Central memory CD8-positive, alpha-beta T cell (primary cell): ENCODE results near the gene PRKCE.

Experiments
- ATAC-seq: fragments of 150-1000 bp; cut with Tn5 transposase; replicated peaks from 2 replicates; pipeline ENCODE4 v1.10.0; 2022; ENCODE audit warnings: mild to moderate bottlenecking, moderate FRiP score, moderate number of reproducible peaks; ENCODE audit not compliant: poor library complexity, severe bottlenecking; ENCODE audit errors: extremely low read depth
- DNase-seq, 2 donors: peaks; one replicate each; pipeline ENCODE4 v3.0.0; 2021; ENCODE audit warnings: low spot score in 2 of 2
- H3K27ac Mint-ChIP-seq: one replicate; pipeline ENCODE4 v1.8.0; 2022; ENCODE audit warnings: low read depth, mild to moderate bottlenecking, moderate library complexity, mixed read lengths
- H3K27me3 Mint-ChIP-seq: one replicate; pipeline ENCODE4 v1.8.0; 2022; ENCODE audit warnings: mixed read lengths
- H3K36me3 Mint-ChIP-seq: one replicate; pipeline ENCODE4 v1.8.0; 2022; ENCODE audit warnings: mild to moderate bottlenecking, moderate library complexity, mixed read lengths; ENCODE audit not compliant: insufficient read depth
- H3K4me1 Mint-ChIP-seq: one replicate; pipeline ENCODE4 v1.8.0; 2022; ENCODE audit warnings: mixed read lengths
- H3K4me3 Mint-ChIP-seq: one replicate; pipeline ENCODE4 v1.8.0; 2022; ENCODE audit warnings: mild to moderate bottlenecking, moderate library complexity, mixed read lengths
- H3K9me3 Mint-ChIP-seq: one replicate; pipeline ENCODE4 v1.8.0; 2022; ENCODE audit warnings: mixed read lengths

The PRKCE gene

DNA sequence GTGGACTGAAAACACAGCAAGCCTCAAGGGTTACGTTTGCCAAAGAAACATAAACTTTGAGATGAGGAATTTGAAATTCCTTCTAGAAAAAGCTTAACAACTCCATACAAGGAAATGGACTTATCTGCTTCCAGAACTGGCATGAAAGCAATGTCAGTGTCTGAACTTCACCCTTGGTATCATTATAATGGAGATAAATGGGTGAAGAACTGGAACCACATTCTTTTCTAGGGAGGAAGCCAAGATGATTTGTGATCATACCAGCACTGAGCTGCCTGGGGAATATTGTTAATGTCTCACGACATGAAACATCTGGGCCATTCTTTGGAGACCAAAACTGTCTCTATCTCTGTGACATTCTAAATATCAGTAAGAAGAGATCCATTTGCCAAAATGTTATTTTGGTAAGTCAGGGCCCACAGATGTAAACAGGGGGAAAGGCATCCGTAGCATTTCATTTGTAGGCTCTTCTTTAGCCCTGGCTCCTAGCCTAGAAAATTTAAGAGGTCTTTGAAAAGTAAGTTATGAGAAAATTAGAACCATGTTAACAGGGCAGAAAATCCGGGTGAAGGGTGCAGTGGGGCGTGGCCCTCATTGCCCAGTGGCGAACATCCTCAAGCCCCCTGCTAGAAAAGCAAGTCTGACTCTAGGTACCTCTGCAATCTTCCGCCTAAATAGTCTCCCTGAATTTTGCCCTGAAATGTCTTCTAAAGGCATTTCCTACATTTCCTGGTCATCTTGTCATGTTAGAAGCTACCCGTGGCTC, 350.4 kb downstream of the PRKCE start:
- H3K4me3 Mint-ChIP-seq, result no peak overlapping the region
- H3K4me1 Mint-ChIP-seq, result no peaks in the 10 kb centered on the region
- ATAC-seq (no peak), DNase-seq (peak in 1 of 2 donors; percentile 4)
- no peaks in the 10 kb centered on the region for H3K9me3 Mint-ChIP-seq
- no peak overlapping the region for H3K27ac Mint-ChIP-seq
- peaks cover 14% of the 10 kb centered on the region for H3K36me3 Mint-ChIP-seq
- no peaks in the 10 kb centered on the region for H3K27me3 Mint-ChIP-seq

DNA sequence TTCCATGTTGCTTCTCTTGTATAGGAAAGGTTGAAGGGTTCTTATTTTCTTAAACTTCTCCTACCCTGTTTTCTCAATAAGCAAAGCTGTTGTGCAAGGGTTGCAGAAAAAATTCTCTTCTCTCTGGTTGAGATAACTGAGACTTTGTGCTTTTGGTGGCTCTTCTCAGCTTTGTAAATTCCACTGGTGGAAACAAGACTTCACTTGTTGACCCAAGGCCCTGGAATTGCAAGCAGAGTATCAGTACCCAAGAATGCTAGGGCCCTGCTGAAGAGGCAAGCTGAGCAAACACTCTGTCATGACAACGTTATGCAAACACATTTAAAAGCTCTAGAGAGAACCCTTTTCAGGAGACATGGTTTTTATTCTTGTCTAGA, 351.0 kb downstream of the PRKCE start:
- no peak overlapping the region for H3K27ac Mint-ChIP-seq
- H3K4me1 Mint-ChIP-seq, result no peaks in the 10 kb centered on the region
- no peaks in the 10 kb centered on the region for H3K27me3 Mint-ChIP-seq
- no peaks in the 10 kb centered on the region for H3K9me3 Mint-ChIP-seq
- no peak overlapping the region for H3K4me3 Mint-ChIP-seq
- ATAC-seq, result no peak
- H3K36me3 Mint-ChIP-seq, result peaks cover 14% of the 10 kb centered on the region
- DNase-seq, result no peak

DNA sequence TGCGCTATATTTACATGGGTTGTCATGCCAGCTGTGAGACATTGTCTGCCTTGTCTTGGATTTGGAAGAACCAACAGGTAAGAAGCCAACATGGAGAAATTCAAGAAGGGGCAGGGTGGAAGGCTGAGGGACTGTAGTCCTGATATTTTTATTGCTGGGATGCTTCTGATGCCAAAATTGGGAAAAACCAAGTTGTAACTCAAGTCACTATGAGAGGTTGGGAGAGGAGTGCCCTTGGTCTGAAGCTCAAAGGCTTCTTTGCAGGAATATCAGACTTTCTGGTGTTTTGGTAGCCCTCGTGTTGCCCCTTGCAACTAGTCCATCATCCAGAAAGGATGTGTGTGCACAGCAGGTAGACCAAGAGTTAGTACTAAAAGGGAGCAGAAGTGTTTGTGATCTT, 351.5 kb downstream of the PRKCE start:
- Mint-ChIP-seq H3K27me3 (no peaks in the 10 kb centered on the region), H3K9me3 (no peaks in the 10 kb centered on the region), H3K4me1 (no peaks in the 10 kb centered on the region), H3K4me3 (no peak overlapping the region), H3K36me3 (peaks cover 14% of the 10 kb centered on the region), H3K27ac (no peak overlapping the region)
- no peak for ATAC-seq
- DNase-seq, result no peak

DNA sequence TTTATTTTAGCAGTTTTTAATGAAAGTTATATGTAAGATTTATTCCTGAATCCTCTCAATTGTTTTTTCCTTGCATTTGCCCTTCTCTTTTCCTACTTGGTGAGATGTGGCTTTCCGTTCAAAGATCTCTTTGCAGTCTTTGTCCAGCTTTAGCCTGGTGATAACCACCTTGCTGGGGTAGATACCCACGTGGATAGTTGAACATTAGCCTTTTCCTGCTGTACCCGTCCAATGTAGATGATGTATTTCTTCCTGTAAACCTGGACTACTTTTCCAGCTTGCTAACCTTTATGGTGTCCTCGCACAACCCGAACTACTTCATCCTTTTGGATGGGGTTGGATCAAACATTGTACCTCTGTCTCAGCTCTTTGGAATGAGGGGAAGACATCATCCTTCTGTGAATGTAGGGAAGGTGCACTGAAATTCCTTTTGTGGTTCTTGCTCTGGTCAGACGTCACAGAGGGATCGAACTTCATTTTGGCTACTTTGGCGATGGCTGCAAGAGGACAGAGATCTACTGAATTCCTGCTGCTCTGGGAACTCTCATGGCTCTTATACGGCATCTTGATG, 352.5 kb downstream of the PRKCE start:
- no peak for ATAC-seq
- H3K27me3 Mint-ChIP-seq, result no peaks in the 10 kb centered on the region
- H3K36me3 Mint-ChIP-seq, result peaks cover 14% of the 10 kb centered on the region
- H3K27ac Mint-ChIP-seq, result peak overlapping the region; percentile 81
- H3K9me3 Mint-ChIP-seq, result no peaks in the 10 kb centered on the region
- no peak overlapping the region for H3K4me3 Mint-ChIP-seq
- H3K4me1 Mint-ChIP-seq, result no peaks in the 10 kb centered on the region
- no peak for DNase-seq

DNA sequence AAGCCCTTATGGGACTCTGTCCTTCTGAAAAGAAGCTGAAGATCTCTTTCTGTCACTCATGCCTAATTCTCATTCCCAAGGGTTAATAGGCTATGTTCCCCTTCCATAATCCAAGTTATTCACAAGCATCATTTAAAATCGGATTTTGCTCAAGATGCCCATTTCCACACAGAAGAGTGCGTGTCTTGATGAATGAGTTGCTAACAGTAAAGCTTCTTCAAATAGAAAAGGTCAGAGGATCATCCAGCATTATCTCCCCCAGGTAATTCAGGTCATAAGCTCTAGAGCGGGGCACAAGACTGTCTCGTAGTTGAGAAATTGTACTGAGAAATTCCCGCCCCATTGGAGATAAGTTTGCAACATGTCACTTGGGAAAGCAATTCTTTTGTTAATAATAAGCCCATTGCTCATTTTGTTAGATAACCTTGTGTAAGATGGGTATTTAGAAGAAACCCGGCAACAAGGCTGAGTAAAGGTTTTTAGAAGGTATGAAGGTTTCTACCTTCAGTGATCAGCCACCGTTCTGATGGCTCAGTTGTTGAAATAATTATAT, 355.1 kb downstream of the PRKCE start:
- Mint-ChIP-seq H3K4me1 (no peaks in the 10 kb centered on the region), H3K9me3 (no peaks in the 10 kb centered on the region), H3K27ac (no peak overlapping the region), H3K36me3 (peaks cover 14% of the 10 kb centered on the region), H3K4me3 (no peak overlapping the region), H3K27me3 (no peaks in the 10 kb centered on the region)
- ATAC-seq (no peak), DNase-seq (no peak)

DNA sequence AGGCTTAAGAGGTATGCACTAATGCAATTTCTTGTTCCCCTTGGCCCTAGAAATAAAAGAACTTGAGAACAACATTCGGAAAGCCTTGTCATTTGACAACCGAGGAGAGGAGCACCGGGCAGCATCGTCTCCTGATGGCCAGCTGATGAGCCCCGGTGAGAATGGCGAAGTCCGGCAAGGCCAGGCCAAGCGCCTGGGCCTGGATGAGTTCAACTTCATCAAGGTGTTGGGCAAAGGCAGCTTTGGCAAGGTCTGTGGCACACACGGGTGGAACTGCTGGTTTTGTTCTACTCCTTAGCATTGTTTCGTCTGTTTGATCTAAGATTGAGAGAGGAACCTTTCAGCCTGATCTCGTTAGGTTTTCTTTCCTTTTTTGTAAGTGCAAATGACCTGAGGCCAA, 355.9 kb downstream of the PRKCE start:
- H3K36me3 Mint-ChIP-seq, result peaks cover 11% of the 10 kb centered on the region

DNA sequence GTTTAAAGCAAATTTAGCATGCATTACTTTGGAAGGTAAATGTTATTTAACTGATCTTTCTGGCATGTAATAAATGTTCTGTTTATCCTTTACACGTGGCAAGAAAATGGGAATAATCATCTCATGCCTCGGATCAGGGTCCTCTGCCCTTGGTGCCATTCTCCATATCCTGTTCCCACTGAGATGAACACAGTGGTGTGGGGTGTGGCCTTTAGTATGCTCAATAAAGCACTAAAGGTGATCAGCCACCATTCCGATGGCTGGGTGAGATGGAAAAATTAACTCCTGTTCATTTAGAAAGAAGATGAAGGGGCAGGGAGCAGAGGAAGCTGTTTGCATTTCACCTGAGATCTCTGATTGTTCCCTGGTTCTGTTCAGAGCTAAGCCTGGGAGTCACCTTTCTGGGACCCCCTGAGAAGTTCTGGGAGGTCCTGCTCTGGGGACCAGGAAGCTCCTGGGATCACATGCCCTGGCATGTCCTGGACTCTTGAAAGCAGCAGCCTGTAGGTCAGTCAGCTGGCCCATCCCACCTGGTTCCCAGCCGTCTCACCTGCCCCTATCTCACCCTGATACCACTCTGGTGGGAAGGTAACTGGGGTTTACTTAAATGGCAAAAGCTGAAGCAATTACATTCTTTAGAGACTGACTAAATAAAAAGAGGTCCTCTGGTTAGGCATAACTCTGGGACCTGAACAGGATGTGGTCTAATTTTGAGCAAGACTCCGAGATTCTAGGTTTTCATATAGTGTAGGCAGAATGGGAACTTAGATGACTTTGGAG, 356.8 kb downstream of the PRKCE start:
- no peaks in the 10 kb centered on the region for H3K27me3 Mint-ChIP-seq
- peaks cover 9% of the 10 kb centered on the region for H3K36me3 Mint-ChIP-seq
- no peak for DNase-seq
- no peak overlapping the region for H3K27ac Mint-ChIP-seq
- no peaks in the 10 kb centered on the region for H3K9me3 Mint-ChIP-seq
- H3K4me3 Mint-ChIP-seq, result no peak overlapping the region
- no peak for ATAC-seq
- no peaks in the 10 kb centered on the region for H3K4me1 Mint-ChIP-seq

More for the DNA sequence above, 355.9 kb downstream of the PRKCE start:
- no peaks in the 10 kb centered on the region for H3K9me3 Mint-ChIP-seq
- DNase-seq (no peak), ATAC-seq (no peak)
- H3K4me3 Mint-ChIP-seq, result no peak overlapping the region
- no peaks in the 10 kb centered on the region for H3K27me3 Mint-ChIP-seq
- no peak overlapping the region for H3K27ac Mint-ChIP-seq
- no peaks in the 10 kb centered on the region for H3K4me1 Mint-ChIP-seq

DNA sequence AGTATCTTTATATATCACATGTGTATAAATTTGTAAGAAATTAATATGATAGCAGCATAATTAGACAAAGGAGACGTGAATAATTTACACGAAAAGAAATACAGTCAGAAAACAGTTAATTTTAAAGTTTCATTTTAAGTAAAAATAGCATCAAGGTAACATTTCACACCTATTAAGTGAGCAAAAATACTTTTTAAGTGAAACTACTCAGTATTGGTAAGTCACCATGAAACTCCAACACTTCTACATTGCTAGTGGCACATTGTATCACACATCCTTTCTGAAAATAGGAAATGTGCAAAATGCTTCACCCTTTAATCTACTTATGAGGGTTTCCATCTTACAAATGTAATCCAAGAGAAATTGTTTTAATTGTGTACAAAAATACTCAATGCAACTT, 357.8 kb downstream of the PRKCE start:
- H3K36me3 Mint-ChIP-seq, result peaks cover 6% of the 10 kb centered on the region
- no peak overlapping the region for H3K27ac Mint-ChIP-seq
- no peak for ATAC-seq
- no peaks in the 10 kb centered on the region for H3K27me3 Mint-ChIP-seq
- H3K4me3 Mint-ChIP-seq, result no peak overlapping the region
- H3K9me3 Mint-ChIP-seq, result no peaks in the 10 kb centered on the region
- H3K4me1 Mint-ChIP-seq, result no peaks in the 10 kb centered on the region
- DNase-seq, result no peak

DNA sequence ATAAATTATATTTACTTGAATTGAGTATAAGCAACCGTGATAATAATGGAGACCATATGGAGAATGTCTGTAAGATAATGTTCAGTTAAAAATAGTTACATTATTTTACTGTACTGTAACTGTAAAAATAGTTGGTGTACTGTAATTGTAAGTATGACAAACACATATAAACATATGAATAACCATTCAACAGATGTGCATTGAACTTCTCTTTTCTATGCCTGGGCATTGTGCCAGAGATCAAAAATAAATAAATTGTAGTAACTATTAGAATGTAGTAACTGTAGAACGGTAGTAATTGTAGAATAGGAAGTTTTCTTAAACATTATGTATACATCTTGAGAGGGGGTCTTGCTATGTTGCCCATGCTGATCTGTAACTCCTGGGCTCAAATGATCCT, 358.3 kb downstream of the PRKCE start:
- no peak overlapping the region for H3K27ac Mint-ChIP-seq
- peaks cover 3% of the 10 kb centered on the region for H3K36me3 Mint-ChIP-seq
- ATAC-seq (no peak), DNase-seq (no peak)
- H3K27me3 Mint-ChIP-seq, result no peaks in the 10 kb centered on the region
- no peaks in the 10 kb centered on the region for H3K4me1 Mint-ChIP-seq
- H3K4me3 Mint-ChIP-seq, result no peak overlapping the region
- H3K9me3 Mint-ChIP-seq, result no peaks in the 10 kb centered on the region

DNA sequence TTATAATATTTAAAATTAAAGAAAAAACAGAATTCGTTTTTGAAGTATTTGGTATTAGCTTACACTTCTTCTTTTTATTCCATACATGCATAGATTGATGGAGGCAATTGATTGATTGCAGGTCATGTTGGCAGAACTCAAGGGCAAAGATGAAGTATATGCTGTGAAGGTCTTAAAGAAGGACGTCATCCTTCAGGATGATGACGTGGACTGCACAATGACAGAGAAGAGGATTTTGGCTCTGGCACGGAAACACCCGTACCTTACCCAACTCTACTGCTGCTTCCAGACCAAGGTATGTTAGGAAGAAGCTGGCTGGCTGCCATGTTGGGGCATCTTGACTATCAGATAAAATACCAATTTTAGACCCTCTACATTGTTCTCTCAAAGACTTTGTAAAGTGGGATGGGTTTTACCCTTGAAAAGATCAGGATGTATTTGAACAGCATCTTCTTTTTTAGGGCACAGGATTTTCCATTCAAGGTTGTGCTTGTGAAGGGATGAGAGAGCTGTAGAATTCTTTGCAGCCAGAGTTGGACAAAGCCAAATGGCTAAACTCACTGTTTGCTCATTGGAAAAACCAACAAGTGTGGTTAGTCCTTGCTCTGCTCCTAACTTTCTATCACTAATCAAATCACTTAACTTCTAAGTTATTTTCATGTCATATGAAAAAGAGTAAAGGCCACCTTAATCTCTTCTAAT, 358.9 kb downstream of the PRKCE start:
- Mint-ChIP-seq H3K4me1 (no peaks in the 10 kb centered on the region), H3K27ac (no peak overlapping the region), H3K36me3 (peaks cover 3% of the 10 kb centered on the region), H3K9me3 (no peaks in the 10 kb centered on the region), H3K27me3 (no peaks in the 10 kb centered on the region), H3K4me3 (no peak overlapping the region)
- DNase-seq, result no peak
- no peak for ATAC-seq

DNA sequence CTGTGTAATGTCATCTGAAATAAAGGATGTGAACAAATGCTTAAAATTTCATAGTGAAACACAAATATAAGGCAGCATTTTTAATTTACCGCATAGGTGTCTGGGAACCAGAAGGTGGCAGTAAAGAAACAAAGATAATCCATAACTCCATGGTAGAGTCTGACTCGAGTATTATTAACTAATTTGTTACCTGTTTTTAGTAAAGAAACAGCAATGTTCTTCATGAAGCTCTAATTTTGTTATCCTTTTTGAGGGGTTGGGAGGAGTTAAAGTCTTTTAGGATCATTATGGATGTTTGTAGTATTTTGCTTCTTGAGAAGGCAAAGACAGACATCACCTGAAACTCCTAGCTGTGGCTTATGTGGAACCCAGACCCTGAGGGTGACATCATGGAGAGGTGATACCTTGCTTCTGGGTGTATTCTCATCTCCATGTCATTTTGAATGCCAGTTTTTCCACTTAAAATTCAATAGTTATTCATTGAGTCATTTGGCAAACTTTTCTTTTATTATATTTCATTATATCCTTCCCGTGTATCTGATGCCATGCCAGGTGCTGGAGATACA, 359.5 kb downstream of the PRKCE start:
- no peak for ATAC-seq
- Mint-ChIP-seq H3K4me3 (no peak overlapping the region), H3K27me3 (no peaks in the 10 kb centered on the region), H3K4me1 (no peaks in the 10 kb centered on the region), H3K36me3 (peaks cover 3% of the 10 kb centered on the region), H3K27ac (no peak overlapping the region), H3K9me3 (no peaks in the 10 kb centered on the region)
- DNase-seq, result no peak

DNA sequence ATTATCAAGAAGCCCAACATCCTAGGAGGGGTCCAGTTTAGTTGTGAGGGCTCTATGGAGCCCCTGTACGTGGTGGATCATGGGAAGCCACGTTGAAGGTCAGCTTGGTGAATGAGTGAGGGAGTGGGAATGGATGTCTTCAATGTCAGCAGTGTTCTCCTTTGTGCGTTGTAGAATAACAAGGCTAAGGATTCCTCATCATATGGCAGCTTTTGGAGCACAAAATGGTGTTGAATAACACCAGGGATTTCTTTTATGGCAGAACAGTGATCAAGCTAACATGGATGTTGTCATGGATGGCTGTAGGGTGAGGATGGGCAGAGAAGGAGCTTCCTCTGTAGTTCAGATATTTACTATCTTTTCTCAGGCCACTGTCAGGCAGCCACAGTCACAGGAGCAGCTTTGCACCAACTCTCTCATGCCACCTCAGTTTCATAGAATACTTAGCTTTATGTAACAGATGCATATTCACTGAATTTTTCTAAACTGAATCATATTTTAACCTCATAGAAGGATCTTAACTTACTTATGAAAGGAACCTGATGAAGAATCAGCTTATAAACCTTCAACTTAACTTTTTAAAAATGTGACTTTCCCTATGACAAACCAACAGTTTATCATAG, 361.3 kb downstream of the PRKCE start:
- no peaks in the 10 kb centered on the region for H3K4me1 Mint-ChIP-seq
- DNase-seq (no peak), ATAC-seq (no peak)
- no peaks in the 10 kb centered on the region for H3K9me3 Mint-ChIP-seq
- no peak overlapping the region for H3K4me3 Mint-ChIP-seq
- H3K27ac Mint-ChIP-seq, result no peak overlapping the region
- H3K27me3 Mint-ChIP-seq, result no peaks in the 10 kb centered on the region
- peaks cover 3% of the 10 kb centered on the region for H3K36me3 Mint-ChIP-seq
